Measurements from ENCODE around the gene C1orf167. TPM values are rescaled to one million over a fixed set of nuclear protein-coding genes. Genes with fewer than 3 reads are reported as not detected.

The C1orf167 gene
- total and polyA plus RNA-seq, 4 donors = 0.37 TPM; not detected in 3

DNA sequence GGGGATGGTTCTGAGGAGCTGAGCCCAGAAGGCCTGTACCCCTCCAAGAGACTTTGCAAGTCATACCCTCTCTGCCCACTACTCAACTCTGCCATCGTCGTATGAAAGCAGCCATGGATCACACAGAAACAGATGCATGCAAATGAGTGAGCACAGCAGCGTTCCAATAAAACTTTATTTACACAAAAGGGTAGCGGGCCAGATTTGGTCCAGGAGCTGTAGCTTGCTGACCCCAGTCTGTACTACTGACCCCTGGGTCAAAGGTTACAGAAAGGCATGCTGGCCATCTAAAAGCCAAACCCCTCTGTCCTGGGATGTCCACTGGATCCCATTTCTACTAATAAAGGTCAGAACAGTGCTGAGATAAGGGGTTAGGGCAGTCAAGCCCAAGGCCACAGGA, 34.9 kb upstream of the C1orf167 start:
- TF ChIP-seq RAD21 (IDR thresholded peaks at IDR 0.05) (no peak), HNF4A (conservative IDR thresholded peaks at IDR 0.05) (peak in 1 of 2 donors; percentile 45)
- no peak for DNase-seq (ENCODE audit: low spot score)
- Histone ChIP-seq H3K4me1 (ENCODE audit: control insufficient read depth in 4 of 4, insufficient read depth in 4 of 4, low read length in 3 of 4) (peaks cover 0 to 13% (median 10%) of the 10 kb centered on the region in 4 donors), H3K27ac (ENCODE audit: low read depth in 1 of 2, low read length in 2 of 2) (no peak overlapping the region), H3K36me3 (ENCODE audit: control insufficient read depth in 4 of 4, insufficient read depth in 3 of 4, low read depth in 1 of 4, low read length in 3 of 4) (no peaks in the 10 kb centered on the region), H3K9ac (ENCODE audit: low read depth in 1 of 2, low read length in 2 of 2) (no peak overlapping the region), H3K27me3 (ENCODE audit: control insufficient read depth in 4 of 4, insufficient read depth in 4 of 4, low read length in 3 of 4) (no peaks in the 10 kb centered on the region), H3K4me3 (ENCODE audit: low read depth in 1 of 3, low read length in 3 of 3) (no peak overlapping the region), H3K9me3 (ENCODE audit: control insufficient read depth in 4 of 4, low read length in 3 of 4) (no peaks in the 10 kb centered on the region)
- WGBS = 87% methylated on average over 4 of the region's 4 CpGs

DNA sequence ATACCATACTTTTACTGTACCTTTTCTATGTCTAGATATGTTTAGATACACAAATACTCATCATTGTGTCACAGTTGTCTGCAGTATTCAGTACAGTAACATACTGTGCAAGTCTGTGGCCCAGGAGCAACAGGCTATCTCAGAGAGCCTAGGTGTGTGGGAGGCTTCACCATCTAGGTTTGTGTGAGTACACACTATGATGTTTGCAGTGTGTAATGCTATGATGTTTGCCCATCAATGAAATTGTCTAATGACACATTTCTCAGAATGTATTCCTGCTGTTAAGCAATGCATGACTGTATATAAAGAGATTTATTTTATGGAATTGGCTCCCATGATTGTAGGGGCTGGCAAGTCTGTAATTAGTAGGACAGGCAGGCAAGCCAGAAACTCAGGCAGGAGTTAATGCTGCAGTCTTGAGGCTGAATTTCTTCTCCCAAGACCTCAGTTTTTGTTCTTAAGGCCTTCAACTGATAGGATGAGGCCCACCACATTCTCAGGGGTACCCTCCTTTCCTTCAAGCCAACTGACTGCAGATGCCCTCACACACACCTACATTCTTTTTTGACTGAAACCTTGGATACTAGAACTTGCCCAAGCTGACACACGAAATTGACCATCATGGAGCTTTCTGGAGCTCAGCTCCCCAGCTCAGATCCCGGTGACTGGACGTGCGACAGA, 33.7 kb upstream of the C1orf167 start:
- Histone ChIP-seq H3K36me3 (ENCODE audit: control insufficient read depth in 4 of 4, insufficient read depth in 3 of 4, low read depth in 1 of 4, low read length in 3 of 4) (no peaks in the 10 kb centered on the region), H3K9ac (ENCODE audit: low read depth in 1 of 2, low read length in 2 of 2) (no peak overlapping the region), H3K27ac (ENCODE audit: low read depth in 1 of 2, low read length in 2 of 2) (no peak overlapping the region), H3K9me3 (ENCODE audit: control insufficient read depth in 4 of 4, low read length in 3 of 4) (no peaks in the 10 kb centered on the region), H3K4me3 (ENCODE audit: low read depth in 1 of 3, low read length in 3 of 3) (no peak overlapping the region), H3K4me1 (ENCODE audit: control insufficient read depth in 4 of 4, insufficient read depth in 4 of 4, low read length in 3 of 4) (peaks cover 0 to 13% (median 10%) of the 10 kb centered on the region in 4 donors), H3K27me3 (ENCODE audit: control insufficient read depth in 4 of 4, insufficient read depth in 4 of 4, low read length in 3 of 4) (no peaks in the 10 kb centered on the region)
- DNase-seq (ENCODE audit: low spot score) = no peak
- TF ChIP-seq, protein P1, sequence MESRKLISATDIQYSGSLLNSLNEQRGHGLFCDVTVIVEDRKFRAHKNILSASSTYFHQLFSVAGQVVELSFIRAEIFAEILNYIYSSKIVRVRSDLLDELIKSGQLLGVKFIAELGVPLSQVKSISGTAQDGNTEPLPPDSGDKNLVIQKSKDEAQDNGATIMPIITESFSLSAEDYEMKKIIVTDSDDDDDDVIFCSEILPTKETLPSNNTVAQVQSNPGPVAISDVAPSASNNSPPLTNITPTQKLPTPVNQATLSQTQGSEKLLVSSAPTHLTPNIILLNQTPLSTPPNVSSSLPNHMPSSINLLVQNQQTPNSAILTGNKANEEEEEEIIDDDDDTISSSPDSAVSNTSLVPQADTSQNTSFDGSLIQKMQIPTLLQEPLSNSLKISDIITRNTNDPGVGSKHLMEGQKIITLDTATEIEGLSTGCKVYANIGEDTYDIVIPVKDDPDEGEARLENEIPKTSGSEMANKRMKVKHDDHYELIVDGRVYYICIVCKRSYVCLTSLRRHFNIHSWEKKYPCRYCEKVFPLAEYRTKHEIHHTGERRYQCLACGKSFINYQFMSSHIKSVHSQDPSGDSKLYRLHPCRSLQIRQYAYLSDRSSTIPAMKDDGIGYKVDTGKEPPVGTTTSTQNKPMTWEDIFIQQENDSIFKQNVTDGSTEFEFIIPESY (IDR thresholded peaks at IDR 0.05) = no peak
- TF ChIP-seq, protein P2, sequence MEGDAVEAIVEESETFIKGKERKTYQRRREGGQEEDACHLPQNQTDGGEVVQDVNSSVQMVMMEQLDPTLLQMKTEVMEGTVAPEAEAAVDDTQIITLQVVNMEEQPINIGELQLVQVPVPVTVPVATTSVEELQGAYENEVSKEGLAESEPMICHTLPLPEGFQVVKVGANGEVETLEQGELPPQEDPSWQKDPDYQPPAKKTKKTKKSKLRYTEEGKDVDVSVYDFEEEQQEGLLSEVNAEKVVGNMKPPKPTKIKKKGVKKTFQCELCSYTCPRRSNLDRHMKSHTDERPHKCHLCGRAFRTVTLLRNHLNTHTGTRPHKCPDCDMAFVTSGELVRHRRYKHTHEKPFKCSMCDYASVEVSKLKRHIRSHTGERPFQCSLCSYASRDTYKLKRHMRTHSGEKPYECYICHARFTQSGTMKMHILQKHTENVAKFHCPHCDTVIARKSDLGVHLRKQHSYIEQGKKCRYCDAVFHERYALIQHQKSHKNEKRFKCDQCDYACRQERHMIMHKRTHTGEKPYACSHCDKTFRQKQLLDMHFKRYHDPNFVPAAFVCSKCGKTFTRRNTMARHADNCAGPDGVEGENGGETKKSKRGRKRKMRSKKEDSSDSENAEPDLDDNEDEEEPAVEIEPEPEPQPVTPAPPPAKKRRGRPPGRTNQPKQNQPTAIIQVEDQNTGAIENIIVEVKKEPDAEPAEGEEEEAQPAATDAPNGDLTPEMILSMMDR (IDR thresholded peaks at IDR 0.05; ENCODE audit: low read depth, low read length, missing input control) = no peak
- TF ChIP-seq TAF1 (conservative IDR thresholded peaks at IDR 0.05) (no peak), NR2F2 (IDR thresholded peaks at IDR 0.05) (no peak), EGR1 (IDR thresholded peaks at IDR 0.05; ENCODE audit: low read depth in 2 of 2) (no peak), FOXA1 (IDR thresholded peaks at IDR 0.05) (no peak), SP1 (IDR thresholded peaks at IDR 0.05) (no peak), HNF4G (IDR thresholded peaks at IDR 0.05) (no peak), JUND (IDR thresholded peaks at IDR 0.05) (no peak), RXRA (IDR thresholded peaks at IDR 0.05) (no peak), REST (IDR thresholded peaks at IDR 0.05) (no peak), GABPA (IDR thresholded peaks at IDR 0.05 in 1 of 2, conservative IDR thresholded peaks at IDR 0.05 in 1 of 2) (no peak), YY1 (IDR thresholded peaks at IDR 0.05) (no peak), HNF4A (conservative IDR thresholded peaks at IDR 0.05) (no peak)
- TF ChIP-seq, protein P3, sequence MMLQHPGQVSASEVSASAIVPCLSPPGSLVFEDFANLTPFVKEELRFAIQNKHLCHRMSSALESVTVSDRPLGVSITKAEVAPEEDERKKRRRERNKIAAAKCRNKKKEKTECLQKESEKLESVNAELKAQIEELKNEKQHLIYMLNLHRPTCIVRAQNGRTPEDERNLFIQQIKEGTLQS (IDR thresholded peaks at IDR 0.05) = no peak
- WGBS = 98% methylated on average over 4 of the region's 4 CpGs
